T-cell (primary cell): ENCODE measurements around the gene KAZN. TPM values are rescaled to one million over a fixed set of nuclear protein-coding genes. Genes with fewer than 3 reads are reported as not detected.

Source experiments
- ATAC-seq, 4 experiments: fragments of 200-7000 bp in 3 of 4; fragments of 150-1000 bp in 1 of 4; cut with Tn5 transposase; replicated peaks in 1 of 4; 1 replicate in 3 of 4; 2 replicates in 1 of 4; pipeline ENCODE4 v1.10.0; 2021; ENCODE audit warnings: moderate library complexity in 3 of 4, mild to moderate bottlenecking in 2 of 4, moderate number of reproducible peaks in 1 of 4
- CTCF ChIA-PET, 2 donors: fragments of 300-600 bp; sonication (Branson Sonifier 250); formaldehyde crosslinking; loops; one replicate each; lab custom pipeline; 2022; ENCODE audit warnings: antibody characterized with exemption in 2 of 2; lab: Charles Lee
- POLR2A ChIA-PET, 2 donors: fragments of 300-600 bp; sonication (Branson Sonifier 250); formaldehyde crosslinking; loops; one replicate each; lab custom pipeline; 2022; ENCODE audit warnings: antibody characterized with exemption in 2 of 2; lab: Charles Lee
- DNase-seq, 35 experiments: peaks; one replicate each; pipeline versions ENCODE4 v3.0.0 to v3.0.0-alpha.2; 2013 to 2023
- H3K27ac ChIP-seq: one replicate; pipeline ENCODE4 v1.5.1; 2013; ENCODE audit warnings: low read length
- H3K27me3 ChIP-seq, 2 experiments: replicated peaks in 1 of 2; 1 replicate in 1 of 2; 2 replicates in 1 of 2; pipeline versions ENCODE4 v1.6.1 to v1.7.0; 2013; ENCODE audit warnings: low read length in 1 of 2, mixed read lengths in 1 of 2; ENCODE audit not compliant: control insufficient read depth in 2 of 2, insufficient read depth in 2 of 2; ENCODE audit errors: extremely low read depth in 1 of 2
- H3K36me3 ChIP-seq, 2 donors: 1 replicate in 1 of 2; 2 replicates in 1 of 2; pipeline versions ENCODE4 v1.6.1 to v1.7.0; 2013; ENCODE audit warnings: low read length in 1 of 2; ENCODE audit not compliant: control insufficient read depth in 2 of 2, insufficient read depth in 1 of 2; ENCODE audit errors: extremely low read depth in 1 of 2
- H3K4me1 ChIP-seq, 2 experiments: 1 replicate in 1 of 2; 2 replicates in 1 of 2; pipeline versions ENCODE4 v1.6.1 to v1.7.0; 2013; ENCODE audit warnings: low read length in 2 of 2, mixed read lengths in 1 of 2; ENCODE audit not compliant: insufficient read depth in 2 of 2, control insufficient read depth in 1 of 2; ENCODE audit errors: extremely low read depth in 1 of 2
- H3K4me3 ChIP-seq, 2 donors: 1 replicate in 1 of 2; 2 replicates in 1 of 2; pipeline versions ENCODE4 v1.5.1 to v1.7.0; 2013; ENCODE audit warnings: mild to moderate bottlenecking in 2 of 2, low read length in 1 of 2, moderate library complexity in 1 of 2; ENCODE audit not compliant: control insufficient read depth in 1 of 2; ENCODE audit errors: extremely low read depth in 1 of 2
- H3K9me3 ChIP-seq: 2 replicates; pipeline ENCODE4 v1.7.0; 2013
- H3K27ac Mint-ChIP-seq, 2 donors: one replicate each; pipeline ENCODE4 v1.8.0; 2020 to 2021; ENCODE audit warnings: mild to moderate bottlenecking in 2 of 2, mixed read lengths in 2 of 2
- H3K27me3 Mint-ChIP-seq, 2 donors: one replicate each; pipeline ENCODE4 v1.8.0; 2021 to 2022; ENCODE audit warnings: mixed read lengths in 2 of 2
- H3K36me3 Mint-ChIP-seq: one replicate; pipeline ENCODE4 v1.8.0; 2021; ENCODE audit warnings: mixed read lengths
- H3K4me1 Mint-ChIP-seq, 3 donors: one replicate each; pipeline ENCODE4 v1.8.0; 2020 to 2022; ENCODE audit warnings: mixed read lengths in 3 of 3, mild to moderate bottlenecking in 1 of 3
- H3K4me3 Mint-ChIP-seq, 3 donors: one replicate each; pipeline ENCODE4 v1.8.0; 2020 to 2022; ENCODE audit warnings: mild to moderate bottlenecking in 3 of 3, mixed read lengths in 3 of 3, moderate library complexity in 3 of 3
- H3K9me3 Mint-ChIP-seq, 3 donors: one replicate each; pipeline ENCODE4 v1.8.0; 2020 to 2022; ENCODE audit warnings: mixed read lengths in 3 of 3
- WGBS: methylation state at CpG from one replicate; pipeline ENCODE4 v1.1.5; 2013; ENCODE audit warnings: missing lambda C conversion rate; ENCODE audit not compliant: insufficient coverage; 5-methylcytosine and 5-hydroxymethylcytosine counted together
- total RNA-seq, 35 experiments: library from RNA in 6 of 35; stranded (reverse) in 6 of 35; fragments of 120-200 nt in 1 of 35; gene quantifications; one replicate each; pipeline versions ENCODE4 v1.2.1 to v1.2.4 and lab custom pipeline; 2013 to 2026

The KAZN gene
- total RNA-seq, 5 donors from 2014 or later (not counting 1 experiment from before 2014, with no cell fraction given): 0.18 to 0.58 (median 0.30) TPM

- CTCF ChIA-PET: no interaction called here
- H3K36me3 Mint-ChIP-seq: peaks cover 3% of the 10 kb centered on the region
- no peak overlapping the region for H3K4me3 Mint-ChIP-seq
- DNase-seq (no peak), ATAC-seq (no peak)
- H3K4me1 Mint-ChIP-seq: no peaks in the 10 kb centered on the region
- Histone ChIP-seq H3K36me3 (no peaks in the 10 kb centered on the region), H3K9me3 (no peaks in the 10 kb centered on the region), H3K4me1 (no peaks in the 10 kb centered on the region), H3K27me3 (peaks cover 0 to 8% of the 10 kb centered on the region in 2 experiments), H3K27ac (no peak overlapping the region), H3K4me3 (no peak overlapping the region)
- H3K9me3 Mint-ChIP-seq: no peaks in the 10 kb centered on the region
- H3K27ac Mint-ChIP-seq: no peak overlapping the region
- WGBS: 62% methylated on average over 16 of the region's 19 CpGs
- POLR2A ChIA-PET: no interaction called here
- no peaks in the 10 kb centered on the region for H3K27me3 Mint-ChIP-seq
Measured at GRCh38 chr1:15008783-15009729, 410.6 kb downstream of the KAZN start.

- Mint-ChIP-seq H3K9me3 (no peaks in the 10 kb centered on the region), H3K4me1 (no peaks in the 10 kb centered on the region), H3K4me3 (no peak overlapping the region), H3K36me3 (peaks cover 3% of the 10 kb centered on the region), H3K27me3 (no peaks in the 10 kb centered on the region), H3K27ac (no peak overlapping the region)
- Histone ChIP-seq H3K4me3 (no peak overlapping the region), H3K4me1 (no peaks in the 10 kb centered on the region), H3K9me3 (no peaks in the 10 kb centered on the region), H3K27ac (no peak overlapping the region), H3K36me3 (no peaks in the 10 kb centered on the region), H3K27me3 (peaks cover 0 to 11% of the 10 kb centered on the region in 2 experiments)
- no peak for ATAC-seq
- ChIA-PET POLR2A (no interaction called here), CTCF (no interaction called here)
- no CpG with 5 or more reads among the region's 2 CpGs for WGBS
- no peak for DNase-seq
Measured at GRCh38 chr1:15011160-15011559, 412.7 kb downstream of the KAZN start.

GRCh38 chr1:15011661-15012060, 413.2 kb downstream of the KAZN start:
- Histone ChIP-seq H3K4me1 (no peaks in the 10 kb centered on the region), H3K27me3 (peaks cover 0 to 11% of the 10 kb centered on the region in 2 experiments), H3K36me3 (no peaks in the 10 kb centered on the region), H3K9me3 (no peaks in the 10 kb centered on the region), H3K27ac (no peak overlapping the region), H3K4me3 (no peak overlapping the region)
- ATAC-seq (no peak), DNase-seq (no peak)
- Mint-ChIP-seq H3K27me3 (no peaks in the 10 kb centered on the region), H3K4me1 (no peaks in the 10 kb centered on the region), H3K27ac (no peak overlapping the region), H3K4me3 (no peak overlapping the region), H3K36me3 (peaks cover 3% of the 10 kb centered on the region), H3K9me3 (no peaks in the 10 kb centered on the region)
- POLR2A ChIA-PET: no interaction called here
- WGBS: 100% methylated on average over 2 of the region's 8 CpGs
- CTCF ChIA-PET: no interaction called here

GRCh38 chr1:15012822-15013221, 414.3 kb downstream of the KAZN start:
- H3K9me3 Mint-ChIP-seq: no peaks in the 10 kb centered on the region
- ChIA-PET CTCF (no interaction called here), POLR2A (no interaction called here)
- no peak for ATAC-seq
- no peak overlapping the region for H3K4me3 Mint-ChIP-seq
- no peaks in the 10 kb centered on the region for H3K9me3 ChIP-seq
- H3K4me1 ChIP-seq: no peaks in the 10 kb centered on the region
- no peaks in the 10 kb centered on the region for H3K36me3 ChIP-seq
- WGBS: 80% methylated on average over 4 of the region's 8 CpGs
- H3K27ac ChIP-seq: no peak overlapping the region
- no peaks in the 10 kb centered on the region for H3K4me1 Mint-ChIP-seq
- no peak overlapping the region for H3K4me3 ChIP-seq
- peaks cover 0 to 11% of the 10 kb centered on the region in 2 experiments for H3K27me3 ChIP-seq
- H3K36me3 Mint-ChIP-seq: peaks cover 3% of the 10 kb centered on the region
- no peak for DNase-seq
- H3K27ac Mint-ChIP-seq: no peak overlapping the region
- H3K27me3 Mint-ChIP-seq: peaks cover 0 to 3% of the 10 kb centered on the region in 2 donors

GRCh38 chr1:15013767-15014166, 415.3 kb downstream of the KAZN start:
- Mint-ChIP-seq H3K4me1 (no peaks in the 10 kb centered on the region), H3K27me3 (peaks cover 0 to 3% of the 10 kb centered on the region in 2 donors), H3K4me3 (no peak overlapping the region), H3K9me3 (no peaks in the 10 kb centered on the region), H3K36me3 (peaks cover 3% of the 10 kb centered on the region), H3K27ac (no peak overlapping the region)
- DNase-seq: no peak
- ChIA-PET POLR2A (no interaction called here), CTCF (no interaction called here)
- no peak for ATAC-seq
- WGBS: 82% methylated on average over 6 of the region's 8 CpGs
- peaks cover 0 to 12% of the 10 kb centered on the region in 2 experiments for H3K27me3 ChIP-seq
- H3K27ac ChIP-seq: no peak overlapping the region
- no peaks in the 10 kb centered on the region for H3K4me1 ChIP-seq
- H3K4me3 ChIP-seq: no peak overlapping the region
- H3K36me3 ChIP-seq: no peaks in the 10 kb centered on the region
- no peaks in the 10 kb centered on the region for H3K9me3 ChIP-seq

- CTCF ChIA-PET: no interaction called here
- H3K4me3 Mint-ChIP-seq: no peak overlapping the region
Measured at GRCh38 chr1:15014516-15014915, 416.0 kb downstream of the KAZN start.

More at GRCh38 chr1:15014516-15014915, 416.0 kb downstream of the KAZN start:
- Histone ChIP-seq H3K4me3 (no peak overlapping the region), H3K27ac (no peak overlapping the region), H3K4me1 (no peaks in the 10 kb centered on the region), H3K9me3 (no peaks in the 10 kb centered on the region), H3K27me3 (peaks cover 0 to 13% of the 10 kb centered on the region in 2 experiments), H3K36me3 (no peaks in the 10 kb centered on the region)
- POLR2A ChIA-PET: no interaction called here
- Mint-ChIP-seq H3K4me1 (no peaks in the 10 kb centered on the region), H3K27me3 (peaks cover 0 to 3% of the 10 kb centered on the region in 2 donors), H3K27ac (no peak overlapping the region), H3K36me3 (peaks cover 3% of the 10 kb centered on the region), H3K9me3 (no peaks in the 10 kb centered on the region)
- 97% methylated on average over 8 of the region's 10 CpGs for WGBS
- DNase-seq (no peak), ATAC-seq (no peak)
